H1 (cell line): ENCODE results near the gene SOS1. TPM values are rescaled to one million over a fixed set of nuclear protein-coding genes. Genes with fewer than 3 reads are reported as not detected.

Experiments used
- CTCF ChIA-PET: fragments of 300-600 bp; sonication (Branson Sonifier 250); formaldehyde crosslinking; loops from one replicate; lab custom pipeline; 2021; ENCODE audit not compliant: partially characterized antibody; lab: Charles Lee
- POLR2A ChIA-PET: fragments of 300-600 bp; sonication (Branson Sonifier 250); formaldehyde crosslinking; loops from one replicate; lab custom pipeline; 2021; ENCODE audit warnings: inconsistent platforms; ENCODE audit not compliant: partially characterized antibody; lab: Charles Lee
- DNase-seq, 2 experiments: peaks; one replicate each; pipeline versions ENCODE4 v3.0.0 to v3.0.0-alpha.2; 2010 to 2022; ENCODE audit warnings: low spot score in 2 of 2, low read depth in 1 of 2, mixed read lengths in 1 of 2
- FAIRE-seq: peaks from 2 replicates; lab custom pipeline; 2011; peaks lifted over from hg19 to GRCh38; lab: Jason Lieb, UNC
- H2AFZ ChIP-seq: 2 replicates; pipeline ENCODE4 v1.8.1; 2012; ENCODE audit warnings: low read length, inconsistent platforms
- H2AK5ac ChIP-seq: 2 replicates; pipeline ENCODE4 v1.6.1; 2013; ENCODE audit warnings: low read depth, low read length
- H2BK120ac ChIP-seq: replicated peaks from 2 replicates; pipeline ENCODE3; 2013; ENCODE audit warnings: low read depth, low read length, inconsistent platforms
- H2BK12ac ChIP-seq: 2 replicates; pipeline ENCODE4 v1.6.1; 2013; ENCODE audit warnings: low read depth, low read length
- H2BK15ac ChIP-seq: 2 replicates; pipeline ENCODE4 v1.6.1; 2013; ENCODE audit warnings: low read length
- H2BK20ac ChIP-seq: 2 replicates; pipeline ENCODE4 v1.6.1; 2013; ENCODE audit warnings: low read length
- H2BK5ac ChIP-seq: 2 replicates; pipeline ENCODE4 v1.6.1; 2013; ENCODE audit warnings: low read depth, low read length
- H3K14ac ChIP-seq: 2 replicates; pipeline ENCODE4 v1.6.1; 2013; ENCODE audit warnings: inconsistent platforms; ENCODE audit not compliant: insufficient read length
- H3K18ac ChIP-seq: 2 replicates; pipeline ENCODE4 v1.6.1; 2013; ENCODE audit warnings: low read length; ENCODE audit errors: extremely low read depth
- H3K23ac ChIP-seq: 2 replicates; pipeline ENCODE4 v1.6.1; 2013; ENCODE audit warnings: inconsistent platforms; ENCODE audit not compliant: insufficient read length
- H3K23me2 ChIP-seq: 2 replicates; pipeline ENCODE4 v1.6.1; 2013; ENCODE audit warnings: low read depth, low read length
- H3K27ac ChIP-seq: 2 replicates; pipeline ENCODE4 v1.6.1; 2011; ENCODE audit warnings: low read depth, low read length, inconsistent platforms
- H3K27me3 ChIP-seq, 4 experiments: replicated peaks in 1 of 4; 1 replicate in 1 of 4; 2 replicates in 3 of 4; pipeline versions ENCODE4 v1.6.1 to v1.8.1; 2011 to 2013; ENCODE audit warnings: low read length in 3 of 4, mild to moderate bottlenecking in 3 of 4, inconsistent platforms in 2 of 4, mixed read lengths in 2 of 4, moderate library complexity in 1 of 4; ENCODE audit not compliant: control insufficient read depth in 3 of 4, insufficient read depth in 3 of 4; ENCODE audit errors: extremely low read depth in 1 of 4
- H3K36me3 ChIP-seq, 4 experiments: 2 replicates each; pipeline versions ENCODE4 v1.6.1 to v1.8.1; 2011 to 2013; ENCODE audit warnings: mild to moderate bottlenecking in 4 of 4, low read length in 3 of 4, moderate library complexity in 2 of 4, control low read depth in 1 of 4, inconsistent platforms in 1 of 4; ENCODE audit not compliant: insufficient read depth in 4 of 4, control insufficient read depth in 2 of 4
- H3K4ac ChIP-seq: replicated peaks from 2 replicates; pipeline ENCODE3; 2013; ENCODE audit warnings: low read length, low read depth, mixed read lengths, inconsistent platforms; ENCODE audit not compliant: insufficient read length
- H3K4me1 ChIP-seq, 4 experiments: replicated peaks in 1 of 4; 1 replicate in 1 of 4; 2 replicates in 3 of 4; pipeline versions ENCODE4 v1.6.1 to v1.8.1; 2011 to 2013; ENCODE audit warnings: low read length in 3 of 4, inconsistent platforms in 2 of 4, mixed read lengths in 1 of 4; ENCODE audit not compliant: insufficient read depth in 4 of 4, control insufficient read depth in 3 of 4
- H3K4me2 ChIP-seq, 2 experiments: 2 replicates each; pipeline versions ENCODE4 v1.6.1 to v1.8.1; 2011 to 2013; ENCODE audit warnings: low read depth in 2 of 2, low read length in 2 of 2, control low read depth in 1 of 2, inconsistent platforms in 1 of 2, mild to moderate bottlenecking in 1 of 2; ENCODE audit not compliant: insufficient read depth in 1 of 2
- H3K4me3 ChIP-seq, 4 experiments: fragments of 200-600, 300-600 bp in 1 of 4; sonication (generic), shearing (Covaris generic), sonication (Bioruptor Twin) in 1 of 4; 2 replicates each; pipeline versions ENCODE4 v1.5.1 to v1.8.1; 2011 to 2016; ENCODE audit warnings: low read length in 4 of 4, low read depth in 3 of 4, control low read depth in 2 of 4, inconsistent platforms in 2 of 4, mild to moderate bottlenecking in 2 of 4, mixed read lengths in 1 of 4, moderate library complexity in 1 of 4; ENCODE audit not compliant: insufficient read depth in 2 of 4; ENCODE audit errors: extremely low read depth in 1 of 4
- H3K56ac ChIP-seq: replicated peaks from 2 replicates; pipeline ENCODE3; 2013; ENCODE audit warnings: low read depth, mild to moderate bottlenecking, mixed read lengths, low read length, inconsistent platforms; ENCODE audit not compliant: insufficient read length
- H3K79me1 ChIP-seq: 2 replicates; pipeline ENCODE4 v1.6.1; 2013; ENCODE audit warnings: low read depth, low read length, control low read depth
- H3K79me2 ChIP-seq, 2 experiments: 2 replicates each; pipeline versions ENCODE4 v1.6.1 to v1.8.1; 2012 to 2013; ENCODE audit warnings: low read length in 2 of 2, mild to moderate bottlenecking in 2 of 2, inconsistent platforms in 1 of 2; ENCODE audit not compliant: insufficient read depth in 2 of 2, control insufficient read depth in 1 of 2
- H3K9ac ChIP-seq, 4 experiments: replicated peaks in 1 of 4; 1 replicate in 1 of 4; 2 replicates in 3 of 4; pipeline versions ENCODE4 v1.6.1 to v1.8.1; 2011 to 2013; ENCODE audit warnings: low read depth in 3 of 4, low read length in 3 of 4, control low read depth in 2 of 4, mild to moderate bottlenecking in 2 of 4, moderate library complexity in 2 of 4, inconsistent platforms in 1 of 4; ENCODE audit errors: extremely low read depth in 1 of 4
- H3K9me3 ChIP-seq, 2 experiments: 2 replicates each; pipeline versions ENCODE4 v1.6.1 to v1.8.1; 2012 to 2013; ENCODE audit warnings: mild to moderate bottlenecking in 2 of 2, moderate library complexity in 2 of 2, control low read depth in 1 of 2, inconsistent platforms in 1 of 2, low read depth in 1 of 2, low read length in 1 of 2, mixed read lengths in 1 of 2; ENCODE audit not compliant: insufficient read depth in 2 of 2
- H4K20me1 ChIP-seq, 2 experiments: replicated peaks in 1 of 2; 2 replicates each; pipeline versions ENCODE3 to v1.8.1; 2011 to 2013; ENCODE audit warnings: inconsistent platforms in 2 of 2, low read length in 2 of 2, mild to moderate bottlenecking in 1 of 2; ENCODE audit not compliant: insufficient read depth in 2 of 2, control insufficient read depth in 1 of 2
- H4K5ac ChIP-seq: 2 replicates; pipeline ENCODE4 v1.6.1; 2013; ENCODE audit warnings: low read length, low read depth, mixed read lengths, inconsistent platforms; ENCODE audit not compliant: insufficient read length
- H4K8ac ChIP-seq: 2 replicates; pipeline ENCODE4 v1.8.0; 2013; ENCODE audit warnings: mild to moderate bottlenecking, moderate library complexity, low read length, inconsistent platforms; ENCODE audit not compliant: insufficient read depth; ENCODE audit errors: extremely low read depth
- H4K91ac ChIP-seq: replicated peaks from 2 replicates; pipeline ENCODE3; 2013; ENCODE audit warnings: low read length, mixed read lengths, inconsistent platforms; ENCODE audit not compliant: insufficient read length
- BRCA1 ChIP-seq: IDR thresholded peaks from 2 replicates; pipeline ENCODE4 v1.6.1; 2012; ENCODE audit warnings: low read depth, low read length, improper control_type of control experiment
- CBX8 ChIP-seq: fragments of 300-800, 300-1000 bp; sonication (generic); IDR thresholded peaks from 2 replicates; pipeline ENCODE4 v1.7.1; 2016; ENCODE audit warnings: low read depth, low read length, borderline replicate concordance
- FOSL1 ChIP-seq: IDR thresholded peaks from 2 replicates; pipeline ENCODE4 v1.6.1; 2011; ENCODE audit warnings: mild to moderate bottlenecking, low read depth, low read length, moderate library complexity; ENCODE audit not compliant: insufficient read depth
- HDAC2 ChIP-seq, 2 experiments: fragments of 300-600 bp in 1 of 2; sonication (generic) in 1 of 2; IDR thresholded peaks; 2 replicates each; pipeline ENCODE4 v1.6.1; 2011 to 2012; ENCODE audit warnings: low read depth in 2 of 2, low read length in 2 of 2, mild to moderate bottlenecking in 2 of 2, moderate library complexity in 2 of 2, borderline replicate concordance in 1 of 2, inconsistent platforms in 1 of 2
- JUN ChIP-seq: IDR thresholded peaks from 2 replicates; pipeline ENCODE4 v1.6.1; 2011; ENCODE audit warnings: low read depth, mild to moderate bottlenecking, improper control_type of control experiment, low read length
- JUND ChIP-seq: IDR thresholded peaks from 2 replicates; pipeline ENCODE4 v1.6.1; 2011; ENCODE audit warnings: mild to moderate bottlenecking, improper control_type of control experiment, low read length
- RBBP5 ChIP-seq: IDR thresholded peaks from 2 replicates; pipeline ENCODE4 v1.7.1; 2012; ENCODE audit warnings: low read depth, mild to moderate bottlenecking, inconsistent platforms, low read length, moderate library complexity, borderline replicate concordance
- SIRT6 ChIP-seq: IDR thresholded peaks from one replicate; pipeline ENCODE4 v1.7.1; 2012; ENCODE audit warnings: low read length, inconsistent platforms
- SIX5 ChIP-seq: IDR thresholded peaks from 2 replicates; pipeline ENCODE4 v1.6.1; 2011; ENCODE audit warnings: mild to moderate bottlenecking, low read depth, low read length
- SP1 ChIP-seq: IDR thresholded peaks from 2 replicates; pipeline ENCODE4 v1.6.1; 2011; ENCODE audit warnings: low read depth, low read length
- SP2 ChIP-seq: IDR thresholded peaks from 2 replicates; pipeline ENCODE4 v1.6.1; 2012; ENCODE audit warnings: mild to moderate bottlenecking, low read length, inconsistent platforms
- ZNF274 ChIP-seq: IDR thresholded peaks from 2 replicates; pipeline ENCODE4 v1.7.0; 2012; ENCODE audit warnings: low read length, borderline replicate concordance; ENCODE audit errors: extremely low read depth
- WGBS, 2 experiments: shearing (Covaris generic) in 1 of 2; methylation state at CpG; one replicate each; pipeline versions ENCODE4 v1.1.6 to v1.1.7; 2013 to 2015; ENCODE audit warnings: low lambda C conversion rate in 2 of 2, mixed read lengths in 2 of 2, inconsistent platforms in 1 of 2, low coverage in 1 of 2, missing lambda C conversion rate in 1 of 2; ENCODE audit not compliant: insufficient replicate concordance in 2 of 2, insufficient coverage in 1 of 2, insufficient read length in 1 of 2; ENCODE audit errors: extremely low coverage in 1 of 2, missing lambda C conversion rate in 1 of 2; 5-methylcytosine and 5-hydroxymethylcytosine counted together
- polyA plus RNA-seq, 7 experiments: library from polyadenylated mRNA; depleted of rRNA in 3 of 7; stranded (reverse) in 5 of 7; unstranded in 2 of 7; fragments of >200 nt in 5 of 7; fragments of 200-250 nt in 2 of 7; gene quantifications; 1 replicate in 5 of 7; 2 replicates in 1 of 7; 4 replicates in 1 of 7; pipeline versions ENCODE4 v1.2.1 to v1.2.3, GENCODE V29; 2011 to 2013; ENCODE audit warnings: missing spikeins in 2 of 7, mixed read lengths in 2 of 7
- total RNA-seq: library from RNA; stranded (reverse); fragmentation: NEBNext Ultra II Directional; extraction: Animal tissue kit (Norgen Biotek cat#: 25700); gene quantifications from 2 replicates; pipeline ENCODE4 v1.2.1, GENCODE V29; 2021
- TF ChIP-seq, protein P1 (sequence below): IDR thresholded peaks from 2 replicates; pipeline ENCODE4 v1.6.1; 2012; ENCODE audit warnings: low read length, inconsistent platforms

Gene SOS1
- total and polyA plus RNA-seq, 2 of the 8 experiments (the other 6 are each of a cell fraction or from before 2014, with no cell fraction given): 25.7 to 27.0 TPM

DNA sequence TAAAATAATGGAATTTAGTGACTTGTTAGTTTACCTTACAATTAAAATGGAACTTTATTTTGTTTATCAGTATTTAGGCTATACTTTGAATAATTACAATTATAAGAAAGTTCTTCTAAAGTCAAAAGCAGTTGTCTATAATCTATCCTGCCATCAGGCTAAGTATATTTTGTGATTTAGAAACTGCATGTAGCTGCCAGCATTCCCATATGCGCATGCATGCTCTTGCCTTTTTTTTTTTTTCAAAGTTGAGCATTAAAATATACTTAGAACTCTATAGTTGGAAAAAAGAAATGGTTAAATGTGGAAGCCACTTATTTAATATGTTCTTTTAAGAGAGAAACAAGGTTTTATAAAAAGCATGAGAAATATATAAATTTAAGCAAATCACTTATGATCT, 132.1 kb downstream of the SOS1 start:
- Histone ChIP-seq H2BK15ac (no peak overlapping the region), H2BK120ac (no peak overlapping the region), H4K5ac (no peak overlapping the region), H3K18ac (no peak overlapping the region), H3K4me1 (no peaks in the 10 kb centered on the region; a peak in 1 of 7 replicates), H3K23ac (no peak overlapping the region), H2AFZ (no peak overlapping the region), H3K56ac (no peak overlapping the region), H2BK12ac (no peak overlapping the region), H4K91ac (no peak overlapping the region), H3K4me3 (no peak overlapping the region), H3K4ac (no peak overlapping the region), H3K14ac (no peak overlapping the region), H4K8ac (no peak overlapping the region), H4K20me1 (no peaks in the 10 kb centered on the region), H3K9ac (no peak overlapping the region), H3K27me3 (no peaks in the 10 kb centered on the region), H3K23me2 (no peaks in the 10 kb centered on the region), H3K9me3 (no peaks in the 10 kb centered on the region), H3K79me1 (no peaks in the 10 kb centered on the region), H2BK20ac (no peak overlapping the region), H3K79me2 (no peaks in the 10 kb centered on the region), H3K27ac (no peak overlapping the region), H3K4me2 (no peak overlapping the region), H2BK5ac (no peak overlapping the region), H3K36me3 (peaks cover 0 to 19% (median 5%) of the 10 kb centered on the region in 4 experiments; a peak in 4 of 8 replicates), H2AK5ac (no peak overlapping the region)
- ChIA-PET POLR2A (no interaction called here), CTCF (interaction anchor here (0.9 to 1.8 kb wide), 2 partner anchors 41 to 47 kb away, joined by 3 to 5 read pairs; no protein-coding TSS in a partner anchor)
- 100% methylated on average over 1 of the region's 1 CpG; no CpG with 5 or more reads in 1 of the 2 experiments for whole genome bisulfite sequencing, 2 experiments
- DNase-seq (no peak), FAIRE-seq (no peak)
- TF ChIP-seq SIX5: no peak
- no peak for TF ChIP-seq SP2
- TF ChIP-seq, protein P1, sequence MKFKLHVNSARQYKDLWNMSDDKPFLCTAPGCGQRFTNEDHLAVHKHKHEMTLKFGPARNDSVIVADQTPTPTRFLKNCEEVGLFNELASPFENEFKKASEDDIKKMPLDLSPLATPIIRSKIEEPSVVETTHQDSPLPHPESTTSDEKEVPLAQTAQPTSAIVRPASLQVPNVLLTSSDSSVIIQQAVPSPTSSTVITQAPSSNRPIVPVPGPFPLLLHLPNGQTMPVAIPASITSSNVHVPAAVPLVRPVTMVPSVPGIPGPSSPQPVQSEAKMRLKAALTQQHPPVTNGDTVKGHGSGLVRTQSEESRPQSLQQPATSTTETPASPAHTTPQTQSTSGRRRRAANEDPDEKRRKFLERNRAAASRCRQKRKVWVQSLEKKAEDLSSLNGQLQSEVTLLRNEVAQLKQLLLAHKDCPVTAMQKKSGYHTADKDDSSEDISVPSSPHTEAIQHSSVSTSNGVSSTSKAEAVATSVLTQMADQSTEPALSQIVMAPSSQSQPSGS: no peak
- TF ChIP-seq JUN: no peak
- TF ChIP-seq HDAC2 (IDR thresholded peaks at IDR 0.05; ENCODE audit: borderline replicate concordance in 1 of 2, low read depth in 2 of 2, low read length in 2 of 2): no peak
- no peak for TF ChIP-seq SP1
- no peak for TF ChIP-seq ZNF274
- TF ChIP-seq SIRT6: no peak
- TF ChIP-seq BRCA1: no peak
- no peak for TF ChIP-seq FOSL1
- no peak for TF ChIP-seq RBBP5
- no peak for TF ChIP-seq JUND
- no peak for TF ChIP-seq CBX8
